ENCODE measurements around the gene SPATA21. TPM values are rescaled to one million over a fixed set of nuclear protein-coding genes. Genes with fewer than 3 reads are reported as not detected.

SPATA21 gene
- polyA plus RNA-seq, 1 donor (not counting 4 experiments of a cell fraction or from before 2014, with no cell fraction given): 0.04 TPM

DNA sequence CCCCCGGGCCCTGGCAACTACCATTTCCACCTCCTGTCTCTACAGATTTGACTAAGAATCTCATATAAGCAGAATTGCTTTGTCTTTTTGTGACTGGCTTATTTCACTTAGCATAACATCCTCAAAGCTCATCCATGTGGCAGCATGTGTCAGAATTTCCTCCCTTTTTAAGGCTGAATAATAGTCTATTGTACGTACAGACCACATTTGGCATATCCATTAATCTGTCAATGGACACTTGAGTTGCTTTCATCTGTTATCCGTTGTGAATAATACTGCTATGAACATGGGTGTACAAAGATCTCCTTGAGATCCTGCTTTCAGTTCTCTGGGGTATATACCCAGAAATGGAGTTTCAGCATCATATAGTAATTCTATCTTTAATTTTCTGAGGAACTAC lies 24.0 kb downstream of the SPATA21 start:
- Histone ChIP-seq H3K4me1 (ENCODE audit: control insufficient read depth, extremely low read depth, insufficient read depth, low read length) (no peaks in the 10 kb centered on the region), H3K36me3 (ENCODE audit: control insufficient read depth in 2 of 2, extremely low read depth in 1 of 2, insufficient read depth in 2 of 2, low read length in 2 of 2) (no peaks in the 10 kb centered on the region), H3K9me1 (ENCODE audit: control insufficient read depth, extremely low read depth, insufficient read depth, low read length) (no peaks in the 10 kb centered on the region), H3K79me2 (ENCODE audit: control insufficient read depth, insufficient read depth, low read length) (no peaks in the 10 kb centered on the region), H4K20me1 (ENCODE audit: control insufficient read depth, extremely low read depth, insufficient read depth, low read length) (no peaks in the 10 kb centered on the region), H3K9ac (ENCODE audit: control insufficient read depth, extremely low read depth, insufficient read depth, low read length) (no peak overlapping the region), H3K27me3 (ENCODE audit: control insufficient read depth, extremely low read depth, insufficient read depth, low read length) (no peaks in the 10 kb centered on the region), H3K27ac (ENCODE audit: control insufficient read depth, insufficient read depth, low read length) (no peak overlapping the region), H2AFZ (ENCODE audit: control insufficient read depth, low read length) (no peak overlapping the region), H3K4me3 (ENCODE audit: control insufficient read depth in 2 of 3, extremely low read depth in 1 of 3, insufficient read depth in 2 of 3, low read depth in 1 of 3, low read length in 3 of 3) (no peak overlapping the region), H3K9me3 (ENCODE audit: control insufficient read depth, low read depth, low read length) (no peaks in the 10 kb centered on the region), H3K4me2 (ENCODE audit: control insufficient read depth, extremely low read depth, insufficient read depth, low read depth, low read length) (no peak overlapping the region)
- no peak for FAIRE-seq
- DNase-seq (ENCODE audit: low read depth, low spot score): no peak
- dilution Hi-C loops (cut with MboI; ENCODE audit: extremely low pct_ligation_motif_present, low sequenced_read_pairs): no loop called here
- no peak for TF ChIP-seq CTCF (optimal IDR thresholded peaks at IDR 0.05 in 1 of 3, IDR thresholded peaks at IDR 0.05 in 1 of 3, conservative IDR thresholded peaks at IDR 0.05 in 1 of 3; ENCODE audit: extremely low read depth in 1 of 3, insufficient read depth in 2 of 3, low read length in 3 of 3)
- no peak for TF ChIP-seq EZH2 (IDR thresholded peaks at IDR 0.05; ENCODE audit: low read length)

DNA sequence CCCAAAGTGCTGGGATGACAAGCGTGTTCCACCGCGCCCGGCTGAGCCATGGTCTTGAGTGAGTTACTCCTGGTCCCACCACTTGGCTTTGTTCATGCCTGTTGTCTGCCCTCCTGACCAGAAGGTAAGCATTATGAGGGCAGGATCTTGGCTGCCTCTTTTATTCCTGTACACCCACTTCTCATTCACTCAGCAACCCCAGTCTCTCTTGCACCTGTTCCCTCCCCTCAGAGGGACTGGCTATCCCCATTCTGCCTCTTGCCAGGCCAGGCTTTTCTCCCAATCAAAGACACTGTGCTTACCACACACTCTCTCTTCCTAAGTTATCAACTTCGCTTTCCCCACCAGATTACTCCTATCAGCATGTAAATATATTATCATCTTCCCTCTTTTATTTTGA lies 26.4 kb downstream of the SPATA21 start:
- Histone ChIP-seq H3K4me2 (ENCODE audit: control insufficient read depth, extremely low read depth, insufficient read depth, low read depth, low read length) (no peak overlapping the region), H3K4me1 (ENCODE audit: control insufficient read depth, extremely low read depth, insufficient read depth, low read length) (peaks cover 7% of the 10 kb centered on the region), H3K9ac (ENCODE audit: control insufficient read depth, extremely low read depth, insufficient read depth, low read length) (no peak overlapping the region), H4K20me1 (ENCODE audit: control insufficient read depth, extremely low read depth, insufficient read depth, low read length) (no peaks in the 10 kb centered on the region), H3K79me2 (ENCODE audit: control insufficient read depth, insufficient read depth, low read length) (no peaks in the 10 kb centered on the region), H3K9me3 (ENCODE audit: control insufficient read depth, low read depth, low read length) (no peaks in the 10 kb centered on the region), H2AFZ (ENCODE audit: control insufficient read depth, low read length) (no peak overlapping the region), H3K27ac (ENCODE audit: control insufficient read depth, insufficient read depth, low read length) (no peak overlapping the region), H3K9me1 (ENCODE audit: control insufficient read depth, extremely low read depth, insufficient read depth, low read length) (peaks cover 4% of the 10 kb centered on the region), H3K36me3 (ENCODE audit: control insufficient read depth in 2 of 2, extremely low read depth in 1 of 2, insufficient read depth in 2 of 2, low read length in 2 of 2) (no peaks in the 10 kb centered on the region), H3K27me3 (ENCODE audit: control insufficient read depth, extremely low read depth, insufficient read depth, low read length) (no peaks in the 10 kb centered on the region), H3K4me3 (ENCODE audit: control insufficient read depth in 2 of 3, extremely low read depth in 1 of 3, insufficient read depth in 2 of 3, low read depth in 1 of 3, low read length in 3 of 3) (no peak overlapping the region)
- dilution Hi-C loops (cut with MboI; ENCODE audit: extremely low pct_ligation_motif_present, low sequenced_read_pairs): no loop called here
- no peak for FAIRE-seq
- DNase-seq (ENCODE audit: low read depth, low spot score): no peak
- no peak for TF ChIP-seq EZH2 (IDR thresholded peaks at IDR 0.05; ENCODE audit: low read length)
- TF ChIP-seq CTCF (optimal IDR thresholded peaks at IDR 0.05 in 1 of 3, IDR thresholded peaks at IDR 0.05 in 1 of 3, conservative IDR thresholded peaks at IDR 0.05 in 1 of 3; ENCODE audit: extremely low read depth in 1 of 3, insufficient read depth in 2 of 3, low read length in 3 of 3): no peak
